Suprapubic skin (tissue), 3 donors: ENCODE data around the gene TMPRSS4.

ENCODE experiments used
- POLR2AphosphoS5 ChIP-seq, 3 donors: sonication (generic); formaldehyde crosslinking; IDR thresholded peaks; one replicate each; pipeline ENCODE4 v1.6.1; 2017; ENCODE audit warnings: antibody characterized with exemption in 3 of 3
- TF ChIP-seq, protein P1 (sequence below), 2 donors: fragments of 200-600 bp in 1 of 2; fragments of 450-650 bp in 1 of 2; sonication (generic) in 1 of 2; IDR thresholded peaks; one replicate each; pipeline ENCODE4 v1.5.1; 2016 to 2019; ENCODE audit warnings: antibody characterized with exemption in 2 of 2, mild to moderate bottlenecking in 1 of 2, moderate library complexity in 1 of 2

GRCh38 chr11:118148856-118149255 lies 72.0 kb downstream of the TMPRSS4 start:
- TF ChIP-seq, protein P1, sequence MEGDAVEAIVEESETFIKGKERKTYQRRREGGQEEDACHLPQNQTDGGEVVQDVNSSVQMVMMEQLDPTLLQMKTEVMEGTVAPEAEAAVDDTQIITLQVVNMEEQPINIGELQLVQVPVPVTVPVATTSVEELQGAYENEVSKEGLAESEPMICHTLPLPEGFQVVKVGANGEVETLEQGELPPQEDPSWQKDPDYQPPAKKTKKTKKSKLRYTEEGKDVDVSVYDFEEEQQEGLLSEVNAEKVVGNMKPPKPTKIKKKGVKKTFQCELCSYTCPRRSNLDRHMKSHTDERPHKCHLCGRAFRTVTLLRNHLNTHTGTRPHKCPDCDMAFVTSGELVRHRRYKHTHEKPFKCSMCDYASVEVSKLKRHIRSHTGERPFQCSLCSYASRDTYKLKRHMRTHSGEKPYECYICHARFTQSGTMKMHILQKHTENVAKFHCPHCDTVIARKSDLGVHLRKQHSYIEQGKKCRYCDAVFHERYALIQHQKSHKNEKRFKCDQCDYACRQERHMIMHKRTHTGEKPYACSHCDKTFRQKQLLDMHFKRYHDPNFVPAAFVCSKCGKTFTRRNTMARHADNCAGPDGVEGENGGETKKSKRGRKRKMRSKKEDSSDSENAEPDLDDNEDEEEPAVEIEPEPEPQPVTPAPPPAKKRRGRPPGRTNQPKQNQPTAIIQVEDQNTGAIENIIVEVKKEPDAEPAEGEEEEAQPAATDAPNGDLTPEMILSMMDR (IDR thresholded peaks at IDR 0.05): no peak
- no peak for TF ChIP-seq POLR2AphosphoS5 (IDR thresholded peaks at IDR 0.05)
